ENCODE results near the gene TOP3A.

DNA sequence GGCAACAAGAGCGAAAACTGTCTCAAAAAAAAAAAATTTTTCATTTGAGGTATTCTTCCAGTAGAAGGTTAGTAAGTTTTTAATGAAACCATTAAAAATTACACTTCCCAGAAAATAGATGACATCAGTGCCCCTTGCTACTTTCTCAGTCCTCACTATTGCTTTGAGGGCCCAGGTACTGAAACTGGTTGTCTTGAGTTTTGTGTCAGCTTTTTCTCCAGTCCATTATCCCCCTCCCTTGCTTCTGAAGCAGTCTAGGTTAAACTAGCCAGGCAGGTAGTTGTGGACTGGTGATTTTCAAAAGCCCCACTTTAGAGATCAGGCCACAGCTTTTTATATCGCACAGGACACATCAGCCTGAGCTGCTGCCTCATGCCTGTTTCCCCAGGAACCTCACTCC is 11.2 kb upstream of the TOP3A start:
- TF ChIP-seq, protein P1, sequence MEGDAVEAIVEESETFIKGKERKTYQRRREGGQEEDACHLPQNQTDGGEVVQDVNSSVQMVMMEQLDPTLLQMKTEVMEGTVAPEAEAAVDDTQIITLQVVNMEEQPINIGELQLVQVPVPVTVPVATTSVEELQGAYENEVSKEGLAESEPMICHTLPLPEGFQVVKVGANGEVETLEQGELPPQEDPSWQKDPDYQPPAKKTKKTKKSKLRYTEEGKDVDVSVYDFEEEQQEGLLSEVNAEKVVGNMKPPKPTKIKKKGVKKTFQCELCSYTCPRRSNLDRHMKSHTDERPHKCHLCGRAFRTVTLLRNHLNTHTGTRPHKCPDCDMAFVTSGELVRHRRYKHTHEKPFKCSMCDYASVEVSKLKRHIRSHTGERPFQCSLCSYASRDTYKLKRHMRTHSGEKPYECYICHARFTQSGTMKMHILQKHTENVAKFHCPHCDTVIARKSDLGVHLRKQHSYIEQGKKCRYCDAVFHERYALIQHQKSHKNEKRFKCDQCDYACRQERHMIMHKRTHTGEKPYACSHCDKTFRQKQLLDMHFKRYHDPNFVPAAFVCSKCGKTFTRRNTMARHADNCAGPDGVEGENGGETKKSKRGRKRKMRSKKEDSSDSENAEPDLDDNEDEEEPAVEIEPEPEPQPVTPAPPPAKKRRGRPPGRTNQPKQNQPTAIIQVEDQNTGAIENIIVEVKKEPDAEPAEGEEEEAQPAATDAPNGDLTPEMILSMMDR (IDR thresholded peaks at IDR 0.05), result no peak
- no peak for TF ChIP-seq POLR2AphosphoS5 (IDR thresholded peaks at IDR 0.05)
- TF ChIP-seq POLR2A (IDR thresholded peaks at IDR 0.05; ENCODE audit: low read depth), result no peak
- no peak for TF ChIP-seq EP300 (IDR thresholded peaks at IDR 0.05)
